NT2/D1 (cell line): ENCODE measurements around the gene SEPSECS.

ENCODE experiments used
- SUZ12 ChIP-seq: IDR thresholded peaks from 2 replicates; pipeline ENCODE4 v1.6.1; 2011; ENCODE audit not compliant: insufficient read length, insufficient read depth; ENCODE audit errors: extremely low read depth
- YY1 ChIP-seq: IDR thresholded peaks from 2 replicates; pipeline ENCODE4 v1.6.1; 2011; ENCODE audit not compliant: insufficient read length, insufficient read depth
- ZNF274 ChIP-seq: IDR thresholded peaks from 2 replicates; pipeline ENCODE4 v1.6.1; 2011; ENCODE audit warnings: mild to moderate bottlenecking, low read depth, low read length

DNA sequence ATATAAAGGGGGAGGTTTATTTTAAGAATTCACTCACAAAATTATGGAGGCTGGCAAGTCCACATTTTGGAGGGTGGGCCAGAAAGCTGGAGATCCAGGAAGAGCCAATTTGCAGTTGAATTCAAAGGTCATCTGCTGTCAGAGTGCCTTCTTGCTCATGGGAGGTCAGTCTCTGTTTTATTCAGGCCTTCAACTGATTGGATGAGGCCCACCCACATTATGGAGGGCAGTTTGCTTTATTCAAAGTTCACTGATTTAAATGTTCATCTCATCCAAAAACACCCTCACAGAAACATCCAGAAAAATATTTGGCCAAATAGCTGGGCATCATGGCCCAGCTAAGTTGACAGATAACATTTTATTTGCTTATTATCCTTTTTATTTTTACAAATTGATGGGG, 59.5 kb downstream of the SEPSECS start:
- TF ChIP-seq SUZ12 (no peak), ZNF274 (no peak), YY1 (no peak)
